Neuronal stem cell (in vitro differentiated cells): Measurements from ENCODE around the gene PREPL.

Experiments
- DNase-seq: peaks from one replicate; pipeline ENCODE4 v3.0.0-alpha.2; 2013; ENCODE audit warnings: low spot score
- H2AFZ ChIP-seq: one replicate; pipeline ENCODE4 v1.6.1; 2013; ENCODE audit warnings: mild to moderate bottlenecking, low read length, inconsistent platforms
- H2AK5ac ChIP-seq: 2 replicates; pipeline ENCODE4 v1.6.1; 2013; ENCODE audit warnings: low read depth, mild to moderate bottlenecking, inconsistent platforms, low read length, moderate library complexity, mixed read lengths
- H2BK120ac ChIP-seq: 2 replicates; pipeline ENCODE4 v1.6.1; 2013; ENCODE audit warnings: low read depth, mild to moderate bottlenecking, inconsistent platforms, low read length, moderate library complexity, mixed read lengths
- H2BK12ac ChIP-seq: one replicate; pipeline ENCODE4 v1.6.1; 2013; ENCODE audit warnings: low read length, inconsistent platforms
- H2BK15ac ChIP-seq: 2 replicates; pipeline ENCODE4 v1.6.1; 2013; ENCODE audit warnings: mild to moderate bottlenecking, low read length, inconsistent platforms, mixed read lengths
- H2BK5ac ChIP-seq: one replicate; pipeline ENCODE4 v1.6.1; 2013; ENCODE audit warnings: inconsistent platforms, mild to moderate bottlenecking, low read length, moderate library complexity
- H3K14ac ChIP-seq: one replicate; pipeline ENCODE4 v1.6.1; 2013; ENCODE audit warnings: low read length, inconsistent platforms
- H3K18ac ChIP-seq: 2 replicates; pipeline ENCODE4 v1.6.1; 2013; ENCODE audit warnings: low read length, inconsistent platforms
- H3K23ac ChIP-seq: 2 replicates; pipeline ENCODE4 v1.6.1; 2013; ENCODE audit warnings: low read depth, mild to moderate bottlenecking, mixed read lengths, low read length, inconsistent platforms; ENCODE audit not compliant: poor library complexity
- H3K27ac ChIP-seq: replicated peaks from 3 replicates; pipeline ENCODE4 v1.5.1; 2013; ENCODE audit warnings: low read length, inconsistent platforms
- H3K27me3 ChIP-seq, 3 experiments: 2 replicates each; pipeline ENCODE4 v1.6.1; 2013; ENCODE audit warnings: low read length in 3 of 3, mild to moderate bottlenecking in 2 of 3, inconsistent platforms in 1 of 3, low read depth in 1 of 3, mixed read lengths in 1 of 3, moderate library complexity in 1 of 3; ENCODE audit not compliant: control insufficient read depth in 3 of 3, insufficient read depth in 3 of 3
- H3K36me3 ChIP-seq, 2 donors: replicated peaks in 1 of 2; 2 replicates each; pipeline ENCODE4 v1.6.1; 2013; ENCODE audit warnings: low read length in 2 of 2; ENCODE audit not compliant: control insufficient read depth in 2 of 2, insufficient read depth in 2 of 2
- H3K4ac ChIP-seq: 2 replicates; pipeline ENCODE4 v1.6.1; 2013; ENCODE audit warnings: inconsistent platforms, mild to moderate bottlenecking, low read length, moderate library complexity
- H3K4me1 ChIP-seq, 2 donors: 1 replicate in 1 of 2; 2 replicates in 1 of 2; pipeline ENCODE4 v1.6.1; 2013; ENCODE audit warnings: low read length in 2 of 2, low read depth in 1 of 2; ENCODE audit not compliant: control insufficient read depth in 2 of 2, insufficient read depth in 1 of 2
- H3K4me2 ChIP-seq: one replicate; pipeline ENCODE4 v1.6.1; 2013; ENCODE audit warnings: mild to moderate bottlenecking, low read length, inconsistent platforms; ENCODE audit not compliant: insufficient read depth, poor library complexity, severe bottlenecking
- H3K4me3 ChIP-seq, 2 donors: 2 replicates each; pipeline ENCODE4 v1.5.1; 2013; ENCODE audit warnings: low read length in 2 of 2, mild to moderate bottlenecking in 2 of 2, inconsistent platforms in 1 of 2, moderate library complexity in 1 of 2
- H3K79me1 ChIP-seq: one replicate; pipeline ENCODE4 v1.6.1; 2013; ENCODE audit warnings: low read depth, mild to moderate bottlenecking, inconsistent platforms, low read length, moderate library complexity
- H3K9ac ChIP-seq: one replicate; pipeline ENCODE4 v1.6.1; 2013; ENCODE audit warnings: mild to moderate bottlenecking, low read depth, low read length, inconsistent platforms; ENCODE audit not compliant: poor library complexity
- H3K9me3 ChIP-seq, 2 donors: replicated peaks in 1 of 2; 2 replicates each; pipeline versions ENCODE3 to v1.6.1; 2013; ENCODE audit warnings: low read length in 2 of 2, mild to moderate bottlenecking in 2 of 2, inconsistent platforms in 1 of 2, low read depth in 1 of 2, mixed read lengths in 1 of 2, moderate library complexity in 1 of 2; ENCODE audit not compliant: control insufficient read depth in 2 of 2, insufficient read depth in 1 of 2
- H4K8ac ChIP-seq: one replicate; pipeline ENCODE4 v1.6.1; 2013; ENCODE audit warnings: low read depth, mild to moderate bottlenecking, inconsistent platforms, low read length, moderate library complexity
- H4K91ac ChIP-seq: one replicate; pipeline ENCODE4 v1.6.1; 2013; ENCODE audit warnings: low read length, low read depth, mild to moderate bottlenecking, inconsistent platforms; ENCODE audit not compliant: poor library complexity
- WGBS, 2 donors: extraction: QIAGEN DNeasy Blood & Tissue Kit; methylation state at CpG; one replicate each; pipeline ENCODE4 v1.1.7; 2013; ENCODE audit warnings: missing lambda C conversion rate in 2 of 2, mixed read lengths in 1 of 2; ENCODE audit not compliant: insufficient read length in 2 of 2, insufficient replicate concordance in 1 of 2; ENCODE audit errors: extremely low coverage in 2 of 2; 5-methylcytosine and 5-hydroxymethylcytosine counted together

PREPL gene

GRCh38 chr2:44351088-44351487 is 10.2 kb downstream of the PREPL start:
- Histone ChIP-seq H2BK12ac (no peak overlapping the region), H3K23ac (no peak overlapping the region), H3K4me3 (no peak overlapping the region), H2BK5ac (no peak overlapping the region), H3K4me2 (no peak overlapping the region), H3K4me1 (no peaks in the 10 kb centered on the region), H3K9ac (no peak overlapping the region), H2BK15ac (no peak overlapping the region), H3K14ac (no peak overlapping the region), H2AK5ac (no peak overlapping the region), H4K91ac (no peak overlapping the region), H2BK120ac (no peak overlapping the region), H3K27ac (no peak overlapping the region), H3K36me3 (peaks cover 0 to 41% of the 10 kb centered on the region in 2 donors), H3K27me3 (no peaks in the 10 kb centered on the region), H4K8ac (no peak overlapping the region), H3K79me1 (no peaks in the 10 kb centered on the region), H3K18ac (no peak overlapping the region), H2AFZ (no peak overlapping the region), H3K9me3 (peaks cover 0 to 3% of the 10 kb centered on the region in 2 donors), H3K4ac (no peak overlapping the region)
- no peak for DNase-seq
- 100% methylated on average over 1 of the region's 4 CpGs; no CpG with 5 or more reads in 1 of the 2 donors for WGBS, 2 donors

- no peak overlapping the region for H3K4me2 ChIP-seq
- H3K4me3 ChIP-seq, result no peak overlapping the region
- H4K8ac ChIP-seq, result no peak overlapping the region
- H3K9me3 ChIP-seq, result peaks cover 0 to 3% of the 10 kb centered on the region in 2 donors
- H2BK120ac ChIP-seq, result no peak overlapping the region
- DNase-seq, result no peak
- H3K36me3 ChIP-seq, result peaks cover 0 to 46% of the 10 kb centered on the region in 2 donors
- no peaks in the 10 kb centered on the region for H3K4me1 ChIP-seq
- H4K91ac ChIP-seq, result no peak overlapping the region
- WGBS, 2 donors, result no CpG with 5 or more reads among the region's 10 CpGs
- H3K18ac ChIP-seq, result no peak overlapping the region
- H3K27ac ChIP-seq, result no peak overlapping the region
- no peak overlapping the region for H2BK5ac ChIP-seq
- no peaks in the 10 kb centered on the region for H3K27me3 ChIP-seq
- H3K14ac ChIP-seq, result no peak overlapping the region
- no peak overlapping the region for H2AK5ac ChIP-seq
- H3K23ac ChIP-seq, result no peak overlapping the region
- H2BK15ac ChIP-seq, result no peak overlapping the region
- H3K4ac ChIP-seq, result no peak overlapping the region
- H2BK12ac ChIP-seq, result no peak overlapping the region
- H2AFZ ChIP-seq, result no peak overlapping the region
- H3K79me1 ChIP-seq, result no peaks in the 10 kb centered on the region
- no peak overlapping the region for H3K9ac ChIP-seq
Measured at GRCh38 chr2:44349506-44349905, 11.8 kb downstream of the PREPL start.

- no peak overlapping the region for H3K23ac ChIP-seq
- DNase-seq, result no peak
- no peak overlapping the region for H2BK120ac ChIP-seq
- peaks cover 0 to 3% of the 10 kb centered on the region in 2 donors for H3K9me3 ChIP-seq
- no peak overlapping the region for H3K9ac ChIP-seq
- H3K18ac ChIP-seq, result no peak overlapping the region
- H3K4me2 ChIP-seq, result no peak overlapping the region
- H2BK5ac ChIP-seq, result no peak overlapping the region
- H3K14ac ChIP-seq, result no peak overlapping the region
- no peak overlapping the region for H3K4me3 ChIP-seq
- no peak overlapping the region for H4K8ac ChIP-seq
- no peaks in the 10 kb centered on the region for H3K27me3 ChIP-seq
- no peak overlapping the region for H4K91ac ChIP-seq
- no peak overlapping the region for H3K27ac ChIP-seq
- H2BK15ac ChIP-seq, result no peak overlapping the region
- WGBS, 2 donors, result no CpG with 5 or more reads among the region's 2 CpGs
- no peak overlapping the region for H2AK5ac ChIP-seq
- H3K79me1 ChIP-seq, result no peaks in the 10 kb centered on the region
- peaks cover 0 to 53% of the 10 kb centered on the region in 2 donors for H3K36me3 ChIP-seq
- no peaks in the 10 kb centered on the region for H3K4me1 ChIP-seq
- no peak overlapping the region for H3K4ac ChIP-seq
- no peak overlapping the region for H2AFZ ChIP-seq
- no peak overlapping the region for H2BK12ac ChIP-seq
Measured at GRCh38 chr2:44348400-44348799, 12.9 kb downstream of the PREPL start.

GRCh38 chr2:44347526-44347925 is 13.8 kb downstream of the PREPL start:
- no peak overlapping the region for H3K27ac ChIP-seq

More at GRCh38 chr2:44347526-44347925, 13.8 kb downstream of the PREPL start:
- H2BK15ac ChIP-seq, result no peak overlapping the region
- no peaks in the 10 kb centered on the region for H3K27me3 ChIP-seq
- H3K9ac ChIP-seq, result no peak overlapping the region
- no CpG with 5 or more reads among the region's 2 CpGs for WGBS, 2 donors
- no peak overlapping the region for H3K4ac ChIP-seq
- no peak overlapping the region for H4K8ac ChIP-seq
- H3K4me2 ChIP-seq, result no peak overlapping the region
- H3K23ac ChIP-seq, result no peak overlapping the region
- no peak overlapping the region for H2AFZ ChIP-seq
- H3K4me1 ChIP-seq, result no peaks in the 10 kb centered on the region
- no peak overlapping the region for H2BK12ac ChIP-seq
- peaks cover 0 to 56% of the 10 kb centered on the region in 2 donors for H3K36me3 ChIP-seq
- no peak overlapping the region for H3K14ac ChIP-seq
- no peak overlapping the region for H2BK5ac ChIP-seq
- no peak overlapping the region for H4K91ac ChIP-seq
- H3K79me1 ChIP-seq, result no peaks in the 10 kb centered on the region
- no peak overlapping the region for H3K18ac ChIP-seq
- H3K9me3 ChIP-seq, result peaks cover 0 to 3% of the 10 kb centered on the region in 2 donors
- H3K4me3 ChIP-seq, result no peak overlapping the region
- no peak for DNase-seq
- H2BK120ac ChIP-seq, result no peak overlapping the region
- no peak overlapping the region for H2AK5ac ChIP-seq
